KOPT-K1 (cell line): ENCODE results near the gene MAPK7.
"Not testable (repeated sequence)": the region's sequence is repeated elsewhere in the genome, so short reads cannot be mapped to it uniquely, and the experiment has no call there.

Experiments used
- H3K27ac ChIP-seq: fragments of 200-600 bp; sonication (generic); 2 replicates; pipeline ENCODE4 v1.5.1; 2016; ENCODE audit warnings: antibody characterized with exemption, mild to moderate bottlenecking, low read depth, low read length; ENCODE audit not compliant: poor library complexity, severe bottlenecking
- H3K36me3 ChIP-seq: fragments of 200-600 bp; sonication (generic); 2 replicates; pipeline ENCODE4 v1.5.1; 2017; ENCODE audit warnings: antibody characterized with exemption, mild to moderate bottlenecking, low read length, moderate library complexity; ENCODE audit not compliant: insufficient read depth
- H3K9me3 ChIP-seq: fragments of 200-600 bp; sonication (generic); 2 replicates; pipeline ENCODE4 v1.5.1; 2017; ENCODE audit warnings: antibody characterized with exemption, low read length, mild to moderate bottlenecking; ENCODE audit not compliant: insufficient read depth, poor library complexity, severe bottlenecking

Gene MAPK7

DNA sequence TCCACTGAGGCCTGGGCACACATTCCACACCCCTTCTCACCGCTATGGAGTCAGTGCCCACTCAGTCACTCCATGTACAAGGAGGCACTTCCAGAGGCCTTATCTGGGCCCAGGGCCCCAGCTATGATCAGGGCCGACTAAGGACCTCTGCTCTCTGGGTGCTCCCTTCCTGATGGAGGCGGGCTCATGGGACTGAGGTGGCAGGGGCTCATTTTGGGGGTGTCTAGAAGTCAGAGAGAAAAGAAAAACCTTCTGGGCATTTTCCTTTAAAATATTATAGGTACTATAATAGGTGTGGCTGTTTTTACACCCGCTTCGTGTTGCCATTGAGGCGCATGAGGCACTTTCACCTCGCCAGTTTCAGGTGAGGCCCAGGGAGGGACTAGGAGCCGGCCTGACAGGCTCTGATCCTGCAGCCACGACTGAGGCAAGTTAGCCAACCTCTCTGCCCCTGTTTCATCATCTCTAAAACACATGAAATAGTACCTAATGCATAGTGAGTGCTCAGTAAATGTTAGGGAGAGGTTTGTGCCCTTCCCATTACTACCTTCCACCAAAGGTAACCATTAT lies 30.1 kb upstream of the MAPK7 start:
- Histone ChIP-seq H3K36me3 (no peaks in the 10 kb centered on the region), H3K9me3 (no peaks in the 10 kb centered on the region), H3K27ac (no peak overlapping the region)

DNA sequence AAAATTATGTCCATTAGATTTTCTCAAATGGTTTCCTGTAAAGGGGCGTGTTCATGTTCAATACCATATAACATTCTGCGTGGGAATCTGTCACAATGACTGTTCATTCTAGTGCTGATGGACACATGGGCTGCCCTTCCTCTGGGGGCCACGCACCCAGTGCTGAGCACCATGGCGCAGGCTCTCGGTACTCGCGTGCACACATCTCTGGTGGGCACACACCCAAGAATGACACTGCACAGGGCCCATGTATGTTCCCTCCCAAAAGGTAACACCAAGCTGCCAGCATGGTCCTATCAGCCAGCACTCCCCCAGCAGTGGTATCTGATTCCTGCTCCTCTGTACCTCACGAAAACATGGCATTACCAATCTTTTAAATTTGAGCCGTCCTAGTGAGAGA lies 29.5 kb upstream of the MAPK7 start:
- Histone ChIP-seq H3K36me3 (no peaks in the 10 kb centered on the region), H3K27ac (no peak overlapping the region), H3K9me3 (no peaks in the 10 kb centered on the region)

DNA sequence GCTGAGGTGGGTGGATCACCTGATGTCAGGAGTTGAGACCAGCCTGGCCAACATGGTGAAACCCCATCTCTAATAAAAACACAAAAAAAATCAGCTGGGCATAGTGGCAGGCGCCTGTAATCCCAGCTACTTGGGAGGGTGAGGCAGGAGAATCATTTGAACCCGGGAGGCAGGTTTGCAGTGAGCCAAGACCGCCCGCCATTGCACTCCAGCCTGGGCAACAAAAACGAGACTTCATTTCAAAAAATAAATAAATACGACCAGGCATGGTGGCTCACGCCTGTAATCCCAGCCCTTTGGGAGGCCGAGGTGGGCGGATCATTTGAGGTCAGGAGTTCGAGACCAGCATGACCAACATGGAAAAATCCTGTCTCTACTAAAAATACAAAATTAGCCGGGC lies 24.9 kb upstream of the MAPK7 start:
- H3K36me3 ChIP-seq, H3K27ac ChIP-seq, H3K9me3 ChIP-seq: not testable (repeated sequence)

DNA sequence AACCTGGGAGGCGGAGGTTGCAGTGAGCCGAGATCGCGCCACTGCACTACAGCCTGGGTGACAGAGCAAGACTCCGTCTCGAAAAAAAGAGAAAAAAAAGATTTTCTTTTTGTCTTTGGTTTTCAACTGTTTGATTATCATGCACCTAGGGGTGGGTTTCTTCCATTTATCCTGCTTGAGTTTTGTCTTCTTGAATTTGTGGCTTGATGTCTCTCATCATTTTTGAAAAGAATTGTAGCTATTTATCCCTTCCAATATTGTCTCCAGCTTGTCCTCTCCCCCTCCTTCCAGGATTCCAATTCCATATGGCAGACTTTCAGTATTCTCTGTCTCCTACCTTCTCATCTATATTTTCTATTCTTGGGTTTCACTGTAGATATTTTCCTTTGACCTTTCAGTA lies 23.6 kb upstream of the MAPK7 start:
- H3K9me3 ChIP-seq, result no peaks in the 10 kb centered on the region

DNA sequence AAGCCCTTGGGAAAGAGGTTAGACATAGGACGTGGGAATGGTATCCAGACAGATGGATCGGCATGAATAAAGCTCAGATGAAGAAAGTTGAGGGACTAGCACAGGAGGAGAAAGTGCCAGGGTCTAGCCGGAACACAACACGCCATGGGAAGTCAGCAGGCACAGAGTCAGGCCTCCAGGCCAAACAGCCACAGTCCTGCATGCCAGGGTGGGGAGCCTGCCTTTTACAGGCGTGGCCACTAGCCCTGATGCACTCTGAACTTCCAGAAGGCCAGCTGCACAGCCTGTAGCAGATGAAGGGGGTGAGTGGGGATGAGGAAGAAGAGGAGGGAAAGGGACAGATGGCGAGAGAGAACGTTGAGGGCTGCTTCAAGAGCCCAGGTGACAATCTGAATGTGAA lies 20.9 kb upstream of the MAPK7 start:
- no peaks in the 10 kb centered on the region for H3K9me3 ChIP-seq
- no peaks in the 10 kb centered on the region for H3K36me3 ChIP-seq
- H3K27ac ChIP-seq, result no peak overlapping the region

More for the DNA sequence above, 23.6 kb upstream of the MAPK7 start:
- no peaks in the 10 kb centered on the region for H3K36me3 ChIP-seq
- H3K27ac ChIP-seq, result no peak overlapping the region

DNA sequence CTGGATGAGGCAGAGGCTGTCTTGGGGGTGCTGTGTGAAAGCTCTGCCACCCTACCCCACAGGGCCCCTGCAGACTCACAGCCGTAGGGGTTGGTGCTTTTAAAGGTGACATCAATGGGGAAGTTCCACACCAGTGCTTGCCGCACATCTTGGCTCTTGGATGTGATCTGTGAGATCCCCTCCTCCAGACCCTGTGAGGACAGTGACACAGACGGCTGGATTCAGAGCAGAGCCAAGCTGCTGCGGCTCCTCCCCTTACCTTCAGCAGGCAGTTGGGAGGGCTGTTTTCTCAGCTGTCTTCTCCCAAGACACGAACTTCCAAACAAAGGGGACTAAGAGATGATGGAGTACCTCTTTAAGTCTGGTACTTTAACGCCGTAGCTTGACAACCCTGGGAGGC lies 20.5 kb upstream of the MAPK7 start:
- no peak overlapping the region for H3K27ac ChIP-seq
- no peaks in the 10 kb centered on the region for H3K9me3 ChIP-seq
- no peaks in the 10 kb centered on the region for H3K36me3 ChIP-seq

DNA sequence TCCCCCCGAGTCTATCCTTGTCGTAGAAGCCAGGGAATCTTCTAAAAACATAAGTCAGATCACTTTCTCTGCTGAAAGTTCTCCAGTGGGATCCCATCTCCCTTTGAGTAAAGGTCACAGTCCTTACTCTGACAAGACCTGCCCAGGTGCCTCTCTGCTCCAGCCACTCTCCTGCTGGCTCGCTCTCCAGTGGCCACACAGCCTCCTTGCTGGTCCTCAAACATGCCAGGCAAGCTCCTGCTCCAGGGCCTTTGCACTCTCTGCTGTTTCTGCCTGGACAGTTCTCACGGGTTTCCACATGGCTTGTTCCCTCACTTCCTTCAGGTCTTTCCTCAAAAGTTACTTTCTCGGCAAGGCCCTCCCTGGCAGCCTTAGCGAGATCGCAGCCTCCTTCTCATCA lies 19.1 kb upstream of the MAPK7 start:
- Histone ChIP-seq H3K9me3 (no peaks in the 10 kb centered on the region), H3K27ac (no peak overlapping the region), H3K36me3 (no peaks in the 10 kb centered on the region)

DNA sequence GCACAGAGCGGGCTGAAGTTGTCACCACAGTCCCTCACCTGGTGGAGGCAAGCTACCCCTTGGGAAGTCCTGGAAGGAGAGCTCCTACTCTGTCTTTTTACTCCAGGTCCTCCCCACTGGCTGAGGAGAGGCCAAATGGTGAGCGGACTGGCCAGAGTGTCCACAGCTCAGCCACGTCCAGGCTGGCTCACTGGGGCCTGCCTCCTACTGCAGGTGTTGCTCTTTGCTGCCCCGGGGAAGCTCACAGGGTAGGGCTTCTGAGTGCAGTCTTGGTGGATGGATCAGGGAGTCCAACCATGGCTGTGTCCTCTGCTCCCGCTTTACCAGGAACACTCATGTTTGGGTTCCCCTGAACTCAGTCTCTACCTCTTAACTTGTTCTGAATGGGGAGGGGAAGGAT lies 18.4 kb upstream of the MAPK7 start:
- H3K9me3 ChIP-seq, result no peaks in the 10 kb centered on the region
- no peaks in the 10 kb centered on the region for H3K36me3 ChIP-seq
- H3K27ac ChIP-seq, result no peak overlapping the region

DNA sequence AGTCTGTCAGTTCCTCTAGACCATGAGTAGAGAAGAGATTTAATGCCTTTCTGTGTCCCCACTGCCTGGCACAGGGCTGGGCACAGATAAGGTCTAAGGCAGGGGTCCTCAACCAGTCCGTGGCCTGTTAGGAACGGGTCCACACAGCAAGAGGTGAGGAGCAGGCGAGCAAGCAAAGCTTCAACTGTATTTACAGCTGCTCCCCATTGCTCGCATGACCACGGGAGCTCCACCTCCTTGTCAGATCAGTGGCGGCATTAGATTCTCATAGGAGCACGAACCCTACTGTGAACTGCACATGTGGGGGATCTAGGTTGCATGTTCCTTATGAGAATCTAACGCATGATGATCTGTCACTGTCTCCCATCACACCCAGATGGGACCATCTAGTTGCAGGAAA lies 17.5 kb upstream of the MAPK7 start:
- no peaks in the 10 kb centered on the region for H3K9me3 ChIP-seq
- no peak overlapping the region for H3K27ac ChIP-seq
- H3K36me3 ChIP-seq, result no peaks in the 10 kb centered on the region

DNA sequence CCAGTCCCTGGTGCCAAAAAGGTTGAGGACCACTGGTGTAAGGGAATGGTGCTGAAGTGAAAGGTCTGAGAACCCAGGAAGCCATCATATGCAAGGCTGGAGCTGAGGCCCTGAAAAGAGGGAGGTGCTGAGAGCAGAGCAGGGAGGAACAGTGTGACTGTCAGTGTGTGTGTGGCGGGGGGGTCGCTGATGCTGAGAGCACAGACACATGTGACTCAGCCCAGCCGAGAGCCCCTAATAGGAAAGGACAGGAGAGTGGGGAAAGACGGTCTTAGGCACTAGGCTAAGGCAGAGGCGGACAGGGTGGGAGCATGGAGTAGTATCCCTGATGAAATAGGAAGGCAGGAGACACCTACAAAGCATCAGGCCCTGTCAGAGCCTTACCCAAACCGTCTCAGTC lies 17.0 kb upstream of the MAPK7 start:
- Histone ChIP-seq H3K36me3 (no peaks in the 10 kb centered on the region), H3K27ac (no peak overlapping the region), H3K9me3 (no peaks in the 10 kb centered on the region)

DNA sequence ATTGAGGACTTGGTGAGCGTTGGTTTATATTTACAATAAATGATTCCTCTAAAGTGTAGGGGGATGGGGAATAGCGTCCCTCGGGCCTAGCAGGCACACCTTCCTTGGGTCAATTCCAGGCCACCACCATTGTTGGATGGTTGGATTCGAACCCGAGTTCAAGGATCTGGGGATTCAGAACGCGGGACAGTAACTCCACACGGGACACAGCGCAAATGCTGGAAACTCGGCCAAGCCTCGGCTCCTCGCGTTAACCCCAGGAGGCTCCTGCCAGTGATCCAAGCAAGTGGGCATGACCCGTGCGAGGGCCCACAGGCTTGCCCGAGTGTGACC lies 16.4 kb upstream of the MAPK7 start:
- H3K36me3 ChIP-seq, result no peaks in the 10 kb centered on the region
- H3K9me3 ChIP-seq, result no peaks in the 10 kb centered on the region
- H3K27ac ChIP-seq, result no peak overlapping the region

DNA sequence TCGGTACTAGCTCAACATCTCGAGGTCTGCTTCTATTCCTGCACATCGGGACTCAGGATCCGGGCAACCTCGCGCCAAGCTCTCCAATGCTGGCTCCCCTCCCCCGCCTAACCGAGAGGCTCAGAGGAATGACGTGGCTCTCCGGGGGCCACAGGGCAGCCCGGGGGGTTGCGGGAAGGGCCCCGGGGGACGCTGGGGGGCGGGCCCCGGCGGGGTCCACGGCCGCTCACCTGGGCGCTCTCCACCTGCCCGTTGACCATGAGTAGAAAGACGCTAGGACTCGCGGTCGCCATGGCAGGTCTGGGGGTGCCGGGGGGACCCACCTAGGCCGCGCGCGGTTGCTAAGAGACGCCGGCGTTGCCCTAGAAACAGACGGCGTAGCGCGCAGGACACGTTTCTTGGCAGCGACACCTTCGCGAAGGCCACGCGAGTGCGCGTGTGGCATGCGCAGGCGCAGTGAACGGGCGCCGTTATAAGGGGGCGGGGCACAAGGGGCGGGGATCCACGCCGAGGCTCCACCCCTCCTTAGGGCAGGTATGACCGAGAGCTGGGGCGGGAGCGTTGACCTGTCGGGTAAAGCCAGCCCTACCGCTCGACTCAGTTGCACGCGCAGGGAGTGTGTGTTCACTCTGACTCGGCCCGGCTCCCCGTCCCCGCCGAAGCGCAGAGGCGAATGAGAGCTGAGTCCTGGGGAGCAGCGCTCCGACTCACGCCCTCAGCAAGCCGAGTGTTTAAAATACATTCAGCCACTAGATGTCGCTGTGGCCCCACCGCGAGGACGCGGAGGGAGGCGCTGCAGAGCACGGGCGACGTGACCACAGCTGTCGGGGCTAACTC lies 15.8 kb upstream of the MAPK7 start, which contains the start of gene B9D1:
TSS of gene B9D1 (minus strand) at position 447 of the 837 bp plus-strand sequence. CDS start at position 293, 154 bp downstream.
- H3K36me3 ChIP-seq, result no peaks in the 10 kb centered on the region
- no peak within 1 kb of the TSS for H3K27ac ChIP-seq
- H3K9me3 ChIP-seq, result no peaks in the 10 kb centered on the region

DNA sequence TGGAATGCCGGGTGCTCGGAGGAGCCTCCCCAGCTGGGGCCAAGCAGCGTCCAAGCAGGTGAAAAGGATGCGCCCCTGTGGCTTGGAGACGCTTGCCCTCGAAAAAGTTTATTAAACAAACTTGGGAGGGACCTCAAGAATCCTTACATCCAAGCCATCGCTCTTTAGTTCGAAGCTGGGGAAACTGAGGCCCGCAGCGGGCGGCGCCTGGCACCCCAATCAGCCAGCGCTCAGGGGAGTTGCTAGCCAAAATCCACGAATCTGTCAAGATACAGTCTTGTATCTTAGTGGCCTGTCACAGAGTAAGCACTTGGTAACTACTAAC lies 15.2 kb upstream of the MAPK7 start:
- Histone ChIP-seq H3K9me3 (no peaks in the 10 kb centered on the region), H3K27ac (no peak overlapping the region), H3K36me3 (no peaks in the 10 kb centered on the region)

DNA sequence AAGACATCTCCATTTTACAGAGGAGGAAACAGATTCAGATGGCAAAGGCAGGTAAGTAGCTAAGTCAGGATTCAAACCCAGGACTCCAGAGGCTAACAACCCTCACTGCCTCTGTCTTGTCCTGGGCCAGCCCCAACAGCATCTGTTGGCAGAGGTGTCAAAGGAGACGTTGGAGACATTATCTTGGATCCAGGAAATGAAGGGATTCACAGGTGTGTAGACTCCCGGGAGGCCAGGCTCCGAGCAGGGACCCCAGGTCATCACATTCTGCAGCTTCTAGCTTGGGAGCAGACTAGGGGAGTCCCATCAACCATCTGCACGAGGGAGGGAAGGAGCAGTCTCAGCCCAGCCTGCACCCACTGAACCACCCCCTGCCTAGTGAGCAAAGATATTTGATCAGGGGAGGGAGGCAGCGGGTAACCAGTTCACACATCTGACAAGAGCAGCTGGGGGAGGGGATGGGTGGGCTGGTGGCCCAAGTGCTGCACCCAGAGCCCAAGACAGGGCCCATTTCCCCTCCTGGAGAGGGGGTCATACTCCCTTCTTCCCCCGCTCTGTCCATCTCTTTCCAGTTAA lies 14.8 kb upstream of the MAPK7 start:
- Histone ChIP-seq H3K27ac (no peak overlapping the region), H3K9me3 (no peaks in the 10 kb centered on the region), H3K36me3 (no peaks in the 10 kb centered on the region)

DNA sequence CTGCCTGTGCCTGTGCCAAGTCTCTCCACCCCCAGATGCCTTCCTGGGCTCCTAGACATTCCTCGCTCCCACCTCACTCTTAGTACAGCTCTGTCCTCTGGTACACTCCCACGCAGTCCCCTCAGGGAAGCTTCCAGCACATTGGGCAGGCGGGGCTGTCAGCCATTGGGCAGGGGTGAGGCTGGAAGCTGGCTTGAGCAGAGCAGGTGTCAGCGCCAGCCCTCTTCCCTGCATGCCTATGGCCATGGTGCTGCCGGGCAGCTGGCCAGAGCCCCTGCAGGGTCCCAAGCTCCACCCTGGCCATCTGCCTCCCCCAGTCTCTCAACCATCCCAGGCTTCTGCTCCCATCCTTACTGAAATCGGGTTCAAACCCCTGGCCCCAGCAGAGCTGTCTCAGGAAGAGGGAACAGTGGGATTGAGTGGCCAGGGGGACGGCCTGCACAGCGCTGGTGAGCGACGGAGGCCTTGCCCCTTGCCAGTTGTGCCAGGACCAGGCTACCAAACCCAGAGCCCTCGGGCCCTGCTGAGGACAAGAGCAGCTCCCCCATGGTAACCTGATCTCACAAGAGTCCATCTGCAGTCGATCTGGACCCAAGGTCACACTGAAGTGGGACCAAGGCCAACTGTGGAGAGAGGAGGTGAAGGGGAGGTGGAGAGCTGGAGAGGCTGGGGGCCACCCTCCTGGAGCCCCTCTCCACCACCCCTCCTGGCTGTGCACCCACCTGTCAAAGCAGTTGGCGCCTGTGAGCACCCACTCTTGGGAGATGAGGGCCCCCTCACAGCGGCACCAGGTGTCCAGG lies 13.4 kb upstream of the MAPK7 start:
- Histone ChIP-seq H3K27ac (no peak overlapping the region), H3K9me3 (no peaks in the 10 kb centered on the region), H3K36me3 (no peaks in the 10 kb centered on the region)
